Psoas muscle (tissue), 8 donors: ENCODE results near the gene DISC1. TPM values are rescaled to one million over a fixed set of nuclear protein-coding genes. Genes with fewer than 3 reads are reported as not detected.
"Not testable (repeated sequence)": the region's sequence is repeated elsewhere in the genome, so short reads cannot be mapped to it uniquely, and the experiment has no call there.

Experiments used
- ATAC-seq, 4 donors: fragments of 200-7000 bp; cut with Tn5 transposase; one replicate each; pipeline ENCODE4 v1.9.1; 2020; ENCODE audit warnings: moderate library complexity in 3 of 4, mild to moderate bottlenecking in 2 of 4
- DNase-seq, 2 donors: peaks; one replicate each; pipeline ENCODE4 v3.0.0-alpha.2; 2020
- H3K27ac ChIP-seq: fragments of 200-600 bp; one replicate; pipeline ENCODE4 v1.8.0; 2022
- H3K27me3 ChIP-seq, 3 donors: fragments of 200-600 bp in 1 of 3; one replicate each; pipeline versions ENCODE4 v1.6.1 to v1.8.0; 2013 to 2022; ENCODE audit warnings: low read length in 2 of 3, mild to moderate bottlenecking in 2 of 3, moderate library complexity in 1 of 3; ENCODE audit not compliant: insufficient read depth in 3 of 3
- H3K36me3 ChIP-seq, 2 donors: fragments of 200-600 bp in 1 of 2; one replicate each; pipeline versions ENCODE4 v1.6.1 to v1.8.0; 2013 to 2022; ENCODE audit warnings: low read depth in 1 of 2, mild to moderate bottlenecking in 1 of 2, moderate library complexity in 1 of 2; ENCODE audit not compliant: insufficient read depth in 1 of 2
- H3K4me1 ChIP-seq: fragments of 200-600 bp; one replicate; pipeline ENCODE4 v1.8.0; 2022
- H3K4me3 ChIP-seq: fragments of 200-600 bp; one replicate; pipeline ENCODE4 v1.8.0; 2022; ENCODE audit warnings: mild to moderate bottlenecking
- H3K9me3 ChIP-seq: fragments of 200-600 bp; one replicate; pipeline ENCODE4 v1.8.0; 2022
- WGBS, 3 donors: extraction: QIAGEN DNeasy Blood & Tissue Kit; methylation state at CpG; one replicate each; pipeline versions ENCODE4 v1.1.6 to v1.1.7; 2013; 5-methylcytosine and 5-hydroxymethylcytosine counted together
- intact Hi-C, 2 donors: fragments of 100-400 bp; cut with DNase I; formaldehyde crosslinking; loops; one replicate each; pipeline versions ENCODE4 v1.11.0 to v1.14.2; 2022
- polyA plus RNA-seq, 3 donors: library from polyadenylated mRNA; stranded (reverse); fragments of 200-250 nt; gene quantifications; one replicate each; pipeline ENCODE4 v1.2.3, GENCODE V29; 2013
- total RNA-seq, 4 donors: library from RNA; stranded (reverse); fragmentation: NEBNext Ultra II Directional in 2 of 4; extraction: Animal tissue kit (Norgen Biotek cat#: 25700) in 2 of 4; gene quantifications; one replicate each; pipeline versions ENCODE4 v1.2.1 to v1.2.4, GENCODE V29; 2021 to 2023
- TF ChIP-seq, protein P1 (sequence below): fragments of 200-600 bp; IDR thresholded peaks from one replicate; pipeline ENCODE4 v1.8.0; 2022; ENCODE audit warnings: antibody characterized with exemption
- donor health status: healthy with polysubstance abuse.
- donor health status: DM: no; HTN: no; CAD: no; lungs with moderate emphysema.
- donor health status: Bipolar disorder and iron deficiency.
- donor health status: healthy.
- donor health status: DM: yes; HTN: yes; CAD: no.
- donor health status: DM: no; HTN: no; CAD: no.
- donor health status: DM: no; HTN: no; CAD: no.
- donor health status: DM: yes; HTN: yes; CAD: no.

The DISC1 gene
- total and polyA plus RNA-seq, 7 donors: 0.35 to 2.8 (median 1.6) TPM

DNA sequence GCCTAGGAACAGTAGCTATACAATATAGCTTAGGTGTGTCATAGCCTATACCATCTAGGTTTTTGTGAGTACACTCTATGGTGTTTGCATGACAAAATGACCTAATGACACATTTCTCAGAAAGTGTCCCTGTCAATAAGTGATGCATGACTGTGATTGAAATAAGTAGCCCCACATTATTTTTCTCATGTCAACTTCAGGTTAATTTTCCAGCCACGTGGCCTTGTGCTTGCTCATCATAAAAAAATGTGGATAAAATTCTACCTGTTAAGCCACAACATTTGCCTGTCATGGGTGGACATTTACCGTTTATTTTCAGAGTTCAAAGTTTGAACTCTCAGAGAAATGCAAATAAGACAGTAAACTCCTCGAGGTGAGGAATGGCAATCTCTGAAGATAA lies 5.5 kb downstream of the DISC1 start:
- no peak for ATAC-seq
- 59 to 84% (median 71%) methylated on average over 3 of the region's 3 CpGs for WGBS, 3 donors

DNA sequence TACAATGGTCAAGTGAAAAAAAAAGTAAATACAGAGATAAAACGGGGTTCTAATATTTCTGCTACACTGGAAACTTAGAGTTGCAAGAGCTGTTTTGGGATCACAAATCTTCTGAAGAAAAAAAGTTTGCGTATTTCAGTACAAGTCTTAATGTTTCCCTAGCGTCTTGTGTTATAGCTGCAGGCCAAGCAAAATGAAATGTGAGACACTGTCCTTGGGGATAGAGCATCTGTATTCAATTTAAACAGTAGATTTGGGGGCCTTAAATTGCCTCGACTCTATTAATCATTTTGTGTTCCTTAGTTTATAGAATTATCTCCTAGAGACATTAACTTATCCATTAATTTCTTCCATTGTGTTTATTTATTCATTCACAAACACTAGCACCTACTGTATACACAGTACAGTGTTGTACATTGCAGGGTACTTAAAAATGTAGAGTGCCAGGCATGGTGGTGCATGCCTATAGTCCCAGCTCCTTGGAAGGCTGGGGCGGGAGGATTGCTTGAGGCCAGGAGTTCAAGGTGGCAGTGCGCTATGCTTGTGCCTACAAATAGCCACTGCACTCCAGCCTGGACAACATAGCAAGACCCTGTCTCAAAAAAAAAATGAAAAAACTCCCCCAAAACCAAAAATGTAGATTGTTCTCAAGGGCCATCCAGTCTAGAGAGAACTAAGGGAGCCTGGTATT lies 7.9 kb downstream of the DISC1 start:
- ATAC-seq (no peak), DNase-seq (no peak)
- H3K9me3 ChIP-seq: no peaks in the 10 kb centered on the region
- no peak overlapping the region for H3K4me3 ChIP-seq
- intact Hi-C loops: loop anchor here in 1 of 2 donors (10.0 kb wide), 1 partner anchor 160 kb away; no protein-coding TSS in a partner anchor
- no peaks in the 10 kb centered on the region for H3K4me1 ChIP-seq
- no peaks in the 10 kb centered on the region for H3K36me3 ChIP-seq
- 77 to 82% (median 78%) methylated on average over 6 of the region's 6 CpGs for WGBS, 3 donors
- no peak overlapping the region for H3K27ac ChIP-seq
- H3K27me3 ChIP-seq: no peaks in the 10 kb centered on the region
- TF ChIP-seq, protein P1, sequence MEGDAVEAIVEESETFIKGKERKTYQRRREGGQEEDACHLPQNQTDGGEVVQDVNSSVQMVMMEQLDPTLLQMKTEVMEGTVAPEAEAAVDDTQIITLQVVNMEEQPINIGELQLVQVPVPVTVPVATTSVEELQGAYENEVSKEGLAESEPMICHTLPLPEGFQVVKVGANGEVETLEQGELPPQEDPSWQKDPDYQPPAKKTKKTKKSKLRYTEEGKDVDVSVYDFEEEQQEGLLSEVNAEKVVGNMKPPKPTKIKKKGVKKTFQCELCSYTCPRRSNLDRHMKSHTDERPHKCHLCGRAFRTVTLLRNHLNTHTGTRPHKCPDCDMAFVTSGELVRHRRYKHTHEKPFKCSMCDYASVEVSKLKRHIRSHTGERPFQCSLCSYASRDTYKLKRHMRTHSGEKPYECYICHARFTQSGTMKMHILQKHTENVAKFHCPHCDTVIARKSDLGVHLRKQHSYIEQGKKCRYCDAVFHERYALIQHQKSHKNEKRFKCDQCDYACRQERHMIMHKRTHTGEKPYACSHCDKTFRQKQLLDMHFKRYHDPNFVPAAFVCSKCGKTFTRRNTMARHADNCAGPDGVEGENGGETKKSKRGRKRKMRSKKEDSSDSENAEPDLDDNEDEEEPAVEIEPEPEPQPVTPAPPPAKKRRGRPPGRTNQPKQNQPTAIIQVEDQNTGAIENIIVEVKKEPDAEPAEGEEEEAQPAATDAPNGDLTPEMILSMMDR: no peak

More for the DNA sequence above, 5.5 kb downstream of the DISC1 start:
- DNase-seq: no peak
- Histone ChIP-seq H3K4me3 (no peak overlapping the region), H3K9me3 (no peaks in the 10 kb centered on the region), H3K4me1 (no peaks in the 10 kb centered on the region), H3K27me3 (peaks cover 0 to 2% (median 0%) of the 10 kb centered on the region in 3 donors), H3K36me3 (no peaks in the 10 kb centered on the region), H3K27ac (no peak overlapping the region)
- TF ChIP-seq, protein P1: no peak
- intact Hi-C loops: loop anchor here in 1 of 2 donors (10.0 kb wide), 1 partner anchor 163 kb away; no protein-coding TSS in a partner anchor

DNA sequence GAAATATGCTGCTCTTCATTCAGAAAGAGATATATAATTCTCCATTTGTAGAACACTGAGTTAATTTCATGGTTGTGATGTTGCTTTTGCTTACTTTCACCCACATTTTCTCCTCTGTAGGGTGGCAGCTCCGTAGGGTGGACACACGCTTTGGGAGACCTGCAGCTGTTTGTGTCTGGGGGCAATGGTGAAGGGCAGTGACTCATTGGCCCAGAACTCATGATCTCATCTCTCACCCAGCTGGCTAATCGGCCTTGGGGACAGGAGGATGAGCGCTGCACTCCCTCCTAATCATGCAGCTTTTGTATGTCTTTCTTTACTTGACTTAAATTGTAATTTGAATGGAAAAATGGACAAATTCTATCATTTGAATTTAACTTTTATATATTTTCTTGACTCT lies 9.6 kb downstream of the DISC1 start:
- peak; percentile 54 to 90 (median 66) for ATAC-seq
- DNase-seq: no peak
- intact Hi-C loops: loop anchor here in 1 of 2 donors (10.0 kb wide), 1 partner anchor 159 kb away; no protein-coding TSS in a partner anchor
- H3K9me3 ChIP-seq: no peaks in the 10 kb centered on the region
- no peaks in the 10 kb centered on the region for H3K4me1 ChIP-seq
- 30 to 44% (median 30%) methylated on average over 4 of the region's 4 CpGs for WGBS, 3 donors
- H3K27ac ChIP-seq: no peak overlapping the region
- no peaks in the 10 kb centered on the region for H3K36me3 ChIP-seq
- TF ChIP-seq, protein P1: no peak
- no peak overlapping the region for H3K4me3 ChIP-seq
- no peaks in the 10 kb centered on the region for H3K27me3 ChIP-seq

DNA sequence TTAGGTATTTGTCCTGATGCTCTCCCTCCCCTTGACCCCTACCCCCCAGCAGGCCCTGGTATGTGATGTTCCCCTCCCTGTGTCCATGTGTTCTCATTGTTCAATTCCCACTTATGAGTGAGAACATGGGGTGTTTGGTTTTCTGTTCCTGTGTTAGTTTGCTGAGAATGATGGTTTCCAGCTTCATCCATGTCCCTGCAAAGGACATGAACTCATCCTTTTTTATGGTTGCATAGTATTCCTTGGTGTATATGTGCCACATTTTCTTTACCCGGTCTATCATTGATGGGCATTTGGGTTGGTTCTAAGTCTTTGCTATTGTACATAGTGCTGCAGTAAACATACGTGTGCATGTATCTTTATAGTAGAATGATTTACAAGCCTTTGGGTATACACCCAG lies 10.3 kb downstream of the DISC1 start:
- not testable (repeated sequence) for H3K4me1 ChIP-seq, H3K27ac ChIP-seq, H3K4me3 ChIP-seq, DNase-seq, H3K9me3 ChIP-seq, H3K27me3 ChIP-seq, ATAC-seq, H3K36me3 ChIP-seq
- WGBS, 3 donors: 96 to 99% (median 98%) methylated on average over 2 of the region's 2 CpGs
- intact Hi-C loops: loop anchor here in 1 of 2 donors (10.0 kb wide), 1 partner anchor 158 kb away; no protein-coding TSS in a partner anchor

- no peak overlapping the region for H3K27ac ChIP-seq
- TF ChIP-seq, protein P1: no peak
- DNase-seq: no peak
- no peaks in the 10 kb centered on the region for H3K36me3 ChIP-seq
- peaks cover 9% of the 10 kb centered on the region for H3K4me1 ChIP-seq
- ATAC-seq: no peak
- WGBS, 3 donors: 96 to 100% (median 99%) methylated on average over 1 of the region's 1 CpG
- H3K9me3 ChIP-seq: no peaks in the 10 kb centered on the region
- no peak overlapping the region for H3K4me3 ChIP-seq
- no peaks in the 10 kb centered on the region for H3K27me3 ChIP-seq
- intact Hi-C loops: loop anchor here in 1 of 2 donors (10.0 kb wide), 1 partner anchor 156 kb away; no protein-coding TSS in a partner anchor
Measured at GRCh38 chr1:231638647-231639046, 12.1 kb downstream of the DISC1 start.
